GM12874 (cell line): Measurements from ENCODE around the gene ABCC1.

Experiments
- CTCF ChIP-seq: IDR thresholded peaks from 2 replicates; pipeline ENCODE4 v1.5.1; 2011; ENCODE audit warnings: low read depth, mild to moderate bottlenecking, control low read depth, low read length, moderate library complexity; ENCODE audit not compliant: insufficient read depth

ABCC1 gene

GRCh38 chr16:16143931-16144330 lies 194.5 kb downstream of the ABCC1 start:
- TF ChIP-seq CTCF: no peak

DNA sequence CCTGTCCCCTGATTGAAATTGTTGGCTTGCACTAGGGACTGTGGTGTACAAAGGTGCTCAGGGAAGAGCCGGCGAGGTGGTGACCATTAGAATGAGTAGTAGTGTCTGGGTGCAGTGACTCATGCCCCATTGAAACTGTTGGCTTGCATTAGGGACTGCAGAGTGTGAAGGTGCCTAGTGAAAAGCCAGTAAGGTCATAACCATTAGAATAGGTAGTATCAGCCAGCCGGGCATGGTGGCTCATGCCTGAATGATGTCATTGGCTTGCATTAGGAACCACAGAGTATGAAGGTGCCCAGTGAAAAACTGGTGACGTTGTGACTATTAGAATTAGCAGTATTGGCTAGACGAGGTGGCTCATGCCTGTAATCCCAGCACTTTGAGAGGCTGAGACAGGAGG lies 195.0 kb downstream of the ABCC1 start:
- no peak for TF ChIP-seq CTCF

- TF ChIP-seq CTCF: no peak
Measured at GRCh38 chr16:16145286-16145685, 195.9 kb downstream of the ABCC1 start.

DNA sequence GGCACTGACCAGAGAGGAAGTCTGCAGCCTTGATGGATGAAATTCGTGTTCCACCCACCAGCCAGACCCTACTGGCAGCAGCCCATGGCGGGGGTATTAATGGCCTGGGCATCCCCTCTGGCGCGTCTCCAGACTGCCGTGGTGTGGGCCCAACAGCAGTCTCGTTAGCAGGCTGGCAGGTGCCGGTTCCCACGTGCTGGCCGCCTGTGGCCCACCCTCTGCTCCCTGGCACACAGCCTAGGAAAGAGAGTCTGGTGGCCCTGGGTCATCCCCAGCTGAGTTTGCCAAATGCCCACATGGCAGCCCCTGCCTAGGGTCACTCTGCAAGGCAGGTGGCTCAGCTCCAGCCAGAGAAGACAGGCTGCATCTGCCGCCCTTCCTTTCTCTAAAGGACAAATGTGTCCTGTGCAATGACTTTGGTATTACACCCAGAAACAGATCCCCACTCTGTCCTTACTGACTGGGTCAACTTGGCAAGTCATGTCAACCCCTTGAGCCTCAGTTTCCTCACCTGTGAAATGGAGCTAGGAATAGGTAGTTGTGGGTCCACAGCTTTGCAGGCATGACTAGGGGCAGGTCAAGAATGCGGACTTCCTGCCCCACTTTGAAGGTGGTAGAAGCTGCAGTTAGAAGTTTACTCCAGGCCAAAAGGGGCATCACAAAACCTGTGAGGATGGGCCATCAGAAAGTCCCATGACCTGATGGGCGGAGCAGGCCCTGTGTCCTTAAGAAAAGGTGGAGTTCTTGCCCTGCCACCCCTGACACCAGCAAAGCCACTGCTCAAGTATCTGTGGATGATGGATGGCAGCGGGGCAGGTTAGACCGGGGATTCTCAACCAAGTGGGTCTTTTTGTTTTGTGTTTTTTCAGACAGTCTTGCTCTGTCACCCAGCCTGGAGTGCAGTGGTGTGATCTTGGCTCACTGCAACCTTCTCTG lies 197.2 kb downstream of the ABCC1 start:
- no peak for TF ChIP-seq CTCF

DNA sequence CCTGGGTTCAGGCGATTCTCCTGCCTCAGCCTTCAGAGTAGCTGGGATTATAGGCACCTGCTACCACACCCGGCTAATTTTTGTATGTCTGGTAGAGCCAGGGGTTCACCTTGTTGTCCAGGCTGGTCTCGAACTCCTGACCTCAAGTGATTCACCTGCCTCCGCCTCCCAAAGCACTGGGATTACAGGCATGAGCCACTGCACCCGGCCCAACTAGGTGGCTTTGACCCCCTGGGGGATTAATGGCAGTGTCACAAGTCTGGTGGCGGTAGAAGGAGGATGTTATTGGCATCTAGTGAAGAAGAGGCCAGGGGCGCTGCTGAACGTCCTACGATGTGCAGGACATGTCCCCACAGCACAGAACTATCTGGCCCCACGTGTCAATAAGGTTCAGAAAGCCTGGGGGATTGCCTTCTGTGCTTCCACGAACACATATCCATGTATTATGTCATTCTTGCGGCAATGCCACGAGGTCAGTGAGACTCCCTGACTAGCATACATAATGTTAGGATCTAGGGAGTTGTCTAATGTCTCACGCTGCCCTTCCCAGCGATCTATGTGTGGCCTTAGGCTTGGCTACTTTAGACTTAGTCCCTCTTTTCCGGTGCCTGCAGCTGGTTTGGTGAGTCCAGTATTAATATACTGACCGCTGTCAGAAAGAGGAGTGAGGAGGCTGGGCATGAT lies 198.0 kb downstream of the ABCC1 start:
- no peak for TF ChIP-seq CTCF

DNA sequence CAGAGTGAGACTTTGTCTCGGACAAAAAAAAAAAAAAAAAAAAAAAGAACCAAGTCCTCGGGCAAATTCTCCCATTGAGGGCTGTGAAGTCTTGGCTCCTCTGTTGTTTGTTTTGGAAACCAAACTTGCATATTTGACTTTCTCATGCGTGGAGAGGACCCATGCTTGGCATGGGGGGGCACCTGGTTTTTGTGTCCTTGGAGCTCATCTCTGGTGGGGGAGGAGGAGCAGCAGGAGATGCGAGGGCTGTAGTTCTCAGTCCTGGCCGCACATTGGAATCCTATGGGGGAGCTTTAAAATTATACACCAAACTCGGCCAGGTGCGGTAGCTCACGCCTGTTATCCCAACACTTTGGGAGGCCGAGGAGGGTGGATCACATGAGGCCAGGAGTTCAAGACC lies 199.3 kb downstream of the ABCC1 start:
- no peak for TF ChIP-seq CTCF

- TF ChIP-seq CTCF: no peak
Measured at GRCh38 chr16:16149710-16150116, 200.3 kb downstream of the ABCC1 start.
